ENCODE data around the gene ARMC6. TPM values are rescaled to one million over a fixed set of nuclear protein-coding genes. Genes with fewer than 3 reads are reported as not detected.

The ARMC6 gene
- total and polyA plus RNA-seq, 2 donors (not counting 3 experiments of a cell fraction or from before 2014, with no cell fraction given): 33.9 to 44.7 TPM

GRCh38 chr19:19098703-19099632 is 65.6 kb downstream of the ARMC6 start:
- DNase-seq (ENCODE audit: low read depth, low spot score) (no peak), FAIRE-seq (no peak)
- H3K27me3 ChIP-seq (ENCODE audit: control insufficient read depth in 2 of 2, insufficient read depth in 2 of 2, low read length in 2 of 2): no peaks in the 10 kb centered on the region
- no peaks in the 10 kb centered on the region for H4K20me1 ChIP-seq (replicated peaks; ENCODE audit: control insufficient read depth, extremely low read depth, insufficient read depth, low read length)
- no peak overlapping the region for H3K9ac ChIP-seq (replicated peaks; ENCODE audit: extremely low read depth, insufficient read depth, low read length)
- H3K27ac ChIP-seq (ENCODE audit: insufficient read depth, low read depth, low read length): no peak overlapping the region
- intact Hi-C loops (cut with micrococcal nuclease): no loop called here
- POLR2A ChIA-PET: no interaction called here
- no peak overlapping the region for H3K4me2 ChIP-seq (ENCODE audit: insufficient read depth, low read length)
- no peaks in the 10 kb centered on the region for H3K36me3 ChIP-seq (ENCODE audit: control insufficient read depth in 2 of 2, extremely low read depth in 1 of 2, insufficient read depth in 2 of 2, low read length in 2 of 2)
- dilution Hi-C loops (cut with MboI; ENCODE audit: extremely low pct_ligation_motif_present, low sequenced_read_pairs): no loop called here
- H3K9me3 ChIP-seq (replicated peaks; ENCODE audit: control insufficient read depth, insufficient read depth, low read length): no peaks in the 10 kb centered on the region
- H3K79me2 ChIP-seq (ENCODE audit: control insufficient read depth, insufficient read depth, low read length): no peaks in the 10 kb centered on the region
- no peaks in the 10 kb centered on the region for H3K9me1 ChIP-seq (replicated peaks; ENCODE audit: control insufficient read depth, extremely low read depth, insufficient read depth, low read length)
- no TSS peak for BruUV-seq (replicated peaks)
- TF ChIP-seq JUN (IDR thresholded peaks at IDR 0.05; ENCODE audit: borderline replicate concordance, insufficient read depth, insufficient read length, low read depth) (no peak), MAX (IDR thresholded peaks at IDR 0.05; ENCODE audit: insufficient read depth, insufficient read length) (no peak), POLR2AphosphoS5 (IDR thresholded peaks at IDR 0.05; ENCODE audit: insufficient read depth, low read depth, low read length) (no peak), GATA2 (IDR thresholded peaks at IDR 0.05; ENCODE audit: insufficient read depth, insufficient read length, low read depth, low read length) (no peak), MYC (IDR thresholded peaks at IDR 0.05; ENCODE audit: low read depth, low read length) (no peak), POLR2A (IDR thresholded peaks at IDR 0.05; ENCODE audit: low read depth, low read length) (no peak), EZH2 (IDR thresholded peaks at IDR 0.05; ENCODE audit: borderline replicate concordance, low read depth, low read length, severe bottlenecking) (no peak), FOS (IDR thresholded peaks at IDR 0.05; ENCODE audit: borderline replicate concordance, insufficient read depth, low read length) (no peak), CTCF (IDR thresholded peaks at IDR 0.05; ENCODE audit: extremely low read depth in 1 of 2, insufficient read depth in 1 of 2, low read depth in 1 of 2, low read length in 2 of 2) (no peak)
- H3K4me3 ChIP-seq (replicated peaks in 1 of 3; ENCODE audit: insufficient read depth in 1 of 3, low read depth in 1 of 3, low read length in 3 of 3): no peak overlapping the region
- CTCF ChIA-PET: interaction anchor here (0.8 to 1.5 kb wide), 3 partner anchors 31 to 47 kb away, joined by 3 read pairs; partner anchors contain the start of gene SLC25A42
- no peak overlapping the region for H2AFZ ChIP-seq (ENCODE audit: low read depth, low read length)
- no peaks in the 10 kb centered on the region for H3K4me1 ChIP-seq (ENCODE audit: control insufficient read depth, extremely low read depth, insufficient read depth, low read length)

All from endothelial cell of umbilical vein (primary cell).